OCI-LY1 (cell line): ENCODE measurements around the gene ANKS6.

Experiments
- EZH2 ChIP-seq: fragments of 200-600 bp; sonication (generic), shearing (Covaris generic); IDR thresholded peaks from 2 replicates; pipeline ENCODE4 v1.8.0; 2017; ENCODE audit warnings: borderline replicate concordance, mixed run types, mild to moderate bottlenecking, antibody characterized with exemption, low read length, moderate library complexity, mixed read lengths
- TF ChIP-seq, protein P1 (sequence below): fragments of 200-600 bp; sonication (generic), shearing (Covaris generic); IDR thresholded peaks from 2 replicates; pipeline ENCODE4 v1.5.1; 2017; ENCODE audit warnings: mild to moderate bottlenecking, antibody characterized with exemption, low read length, moderate library complexity, mixed read lengths

DNA sequence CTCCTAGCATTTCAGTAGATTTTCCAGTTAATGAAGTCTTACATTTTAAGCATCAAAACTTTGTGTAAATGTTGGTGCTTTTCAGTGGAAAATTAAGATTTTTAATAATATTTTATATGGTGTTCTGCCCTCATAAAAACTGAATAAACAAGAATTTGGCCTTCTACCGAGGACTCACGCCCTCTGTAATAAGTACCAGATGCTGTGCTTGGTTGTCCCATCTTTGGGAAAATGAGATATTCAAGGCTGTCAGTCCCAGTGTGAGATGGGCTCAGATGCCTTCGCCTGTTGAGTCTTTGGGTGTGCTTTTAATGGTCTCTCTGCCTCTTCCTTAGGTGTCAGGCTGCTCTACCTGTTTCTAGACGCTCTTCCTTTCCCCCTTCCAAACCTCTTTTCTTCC, 39.9 kb upstream of the ANKS6 start:
- TF ChIP-seq, protein P1, sequence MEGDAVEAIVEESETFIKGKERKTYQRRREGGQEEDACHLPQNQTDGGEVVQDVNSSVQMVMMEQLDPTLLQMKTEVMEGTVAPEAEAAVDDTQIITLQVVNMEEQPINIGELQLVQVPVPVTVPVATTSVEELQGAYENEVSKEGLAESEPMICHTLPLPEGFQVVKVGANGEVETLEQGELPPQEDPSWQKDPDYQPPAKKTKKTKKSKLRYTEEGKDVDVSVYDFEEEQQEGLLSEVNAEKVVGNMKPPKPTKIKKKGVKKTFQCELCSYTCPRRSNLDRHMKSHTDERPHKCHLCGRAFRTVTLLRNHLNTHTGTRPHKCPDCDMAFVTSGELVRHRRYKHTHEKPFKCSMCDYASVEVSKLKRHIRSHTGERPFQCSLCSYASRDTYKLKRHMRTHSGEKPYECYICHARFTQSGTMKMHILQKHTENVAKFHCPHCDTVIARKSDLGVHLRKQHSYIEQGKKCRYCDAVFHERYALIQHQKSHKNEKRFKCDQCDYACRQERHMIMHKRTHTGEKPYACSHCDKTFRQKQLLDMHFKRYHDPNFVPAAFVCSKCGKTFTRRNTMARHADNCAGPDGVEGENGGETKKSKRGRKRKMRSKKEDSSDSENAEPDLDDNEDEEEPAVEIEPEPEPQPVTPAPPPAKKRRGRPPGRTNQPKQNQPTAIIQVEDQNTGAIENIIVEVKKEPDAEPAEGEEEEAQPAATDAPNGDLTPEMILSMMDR = no peak
- TF ChIP-seq EZH2 = no peak
